Embryonic facial prominence (tissue), 1 donor: ENCODE data around the gene LETM1.

Source experiments
- DNase-seq: peaks from one replicate; pipeline ENCODE4 v3.0.0-alpha.2; 2016; ENCODE audit errors: extremely low spot score

Gene LETM1

DNA sequence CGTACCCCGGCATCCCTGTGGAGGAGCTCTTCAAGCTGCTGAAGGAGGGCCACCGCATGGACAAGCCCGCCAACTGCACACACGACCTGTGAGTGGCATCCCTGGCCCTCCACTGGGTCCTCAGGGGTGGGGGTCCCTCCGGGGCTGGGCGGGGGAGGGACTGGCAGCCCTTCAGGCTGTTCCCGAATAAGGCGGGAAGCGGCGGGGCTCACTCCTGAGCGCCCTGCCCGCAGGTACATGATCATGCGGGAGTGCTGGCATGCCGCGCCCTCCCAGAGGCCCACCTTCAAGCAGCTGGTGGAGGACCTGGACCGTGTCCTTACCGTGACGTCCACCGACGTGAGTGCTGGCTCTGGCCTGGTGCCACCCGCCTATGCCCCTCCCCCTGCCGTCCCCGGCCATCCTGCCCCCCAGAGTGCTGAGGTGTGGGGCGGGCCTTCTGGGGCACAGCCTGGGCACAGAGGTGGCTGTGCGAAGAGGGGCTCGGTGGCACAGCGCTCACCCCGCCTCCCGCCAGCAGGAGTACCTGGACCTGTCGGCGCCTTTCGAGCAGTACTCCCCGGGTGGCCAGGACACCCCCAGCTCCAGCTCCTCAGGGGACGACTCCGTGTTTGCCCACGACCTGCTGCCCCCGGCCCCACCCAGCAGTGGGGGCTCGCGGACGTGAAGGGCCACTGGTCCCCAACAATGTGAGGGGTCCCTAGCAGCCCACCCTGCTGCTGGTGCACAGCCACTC is 49.2 kb downstream of the LETM1 start:
- DNase-seq = no peak

- DNase-seq = no peak
These were observed 49.8 kb downstream of the LETM1 start for GRCh38 chr4:1806223-1806564.

DNA sequence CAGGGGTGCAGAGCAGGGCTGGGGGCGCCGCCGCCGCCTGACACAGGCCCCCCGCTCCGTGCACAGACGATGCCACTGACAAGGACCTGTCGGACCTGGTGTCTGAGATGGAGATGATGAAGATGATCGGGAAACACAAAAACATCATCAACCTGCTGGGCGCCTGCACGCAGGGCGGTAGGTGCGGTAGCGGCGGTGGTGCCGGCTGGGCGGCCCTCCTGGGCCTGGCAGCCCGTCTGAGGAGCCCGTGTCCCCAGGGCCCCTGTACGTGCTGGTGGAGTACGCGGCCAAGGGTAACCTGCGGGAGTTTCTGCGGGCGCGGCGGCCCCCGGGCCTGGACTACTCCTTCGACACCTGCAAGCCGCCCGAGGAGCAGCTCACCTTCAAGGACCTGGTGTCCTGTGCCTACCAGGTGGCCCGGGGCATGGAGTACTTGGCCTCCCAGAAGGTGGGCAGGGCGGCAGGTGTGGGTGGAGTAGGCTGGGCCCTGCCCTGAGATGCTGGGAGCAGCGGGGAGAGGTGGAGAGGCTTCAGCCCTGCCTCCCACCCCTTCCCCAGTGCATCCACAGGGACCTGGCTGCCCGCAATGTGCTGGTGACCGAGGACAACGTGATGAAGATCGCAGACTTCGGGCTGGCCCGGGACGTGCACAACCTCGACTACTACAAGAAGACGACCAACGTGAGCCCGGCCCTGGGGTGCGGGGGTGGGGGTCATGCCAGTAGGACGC is 50.3 kb downstream of the LETM1 start:
- no peak for DNase-seq

DNA sequence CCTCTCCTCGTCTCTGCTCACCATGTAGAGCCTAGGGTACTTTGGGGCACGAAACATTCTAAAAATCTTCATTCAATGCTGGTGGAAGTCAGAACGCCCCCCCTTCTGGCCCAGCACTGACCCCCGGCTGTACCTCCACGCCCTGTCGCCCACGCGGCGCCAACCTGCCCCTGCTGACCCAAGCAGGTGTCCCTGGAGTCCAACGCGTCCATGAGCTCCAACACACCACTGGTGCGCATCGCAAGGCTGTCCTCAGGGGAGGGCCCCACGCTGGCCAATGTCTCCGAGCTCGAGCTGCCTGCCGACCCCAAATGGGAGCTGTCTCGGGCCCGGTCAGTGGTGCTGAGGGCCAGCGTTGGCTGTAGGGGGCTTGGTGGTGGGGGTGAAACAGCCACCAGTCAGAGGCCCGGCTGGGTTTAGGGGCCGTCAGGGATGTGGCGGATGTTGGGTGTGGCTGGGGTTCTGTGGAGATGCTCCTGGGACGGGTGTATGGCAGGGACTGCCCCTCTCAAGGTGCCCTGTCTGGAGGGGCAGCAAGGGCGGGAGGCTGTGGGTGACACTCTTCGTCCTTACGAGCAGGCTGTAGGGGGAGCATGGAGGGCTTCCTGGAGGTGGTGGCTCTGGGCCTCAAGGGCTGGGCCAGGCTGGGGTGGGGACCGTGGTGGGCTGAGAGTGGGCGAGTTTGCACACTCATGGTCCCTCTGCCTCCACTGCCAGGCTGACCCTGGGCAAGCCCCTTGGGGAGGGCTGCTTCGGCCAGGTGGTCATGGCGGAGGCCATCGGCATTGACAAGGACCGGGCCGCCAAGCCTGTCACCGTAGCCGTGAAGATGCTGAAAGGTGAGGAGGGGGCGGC is 51.1 kb downstream of the LETM1 start:
- DNase-seq = no peak

DNA sequence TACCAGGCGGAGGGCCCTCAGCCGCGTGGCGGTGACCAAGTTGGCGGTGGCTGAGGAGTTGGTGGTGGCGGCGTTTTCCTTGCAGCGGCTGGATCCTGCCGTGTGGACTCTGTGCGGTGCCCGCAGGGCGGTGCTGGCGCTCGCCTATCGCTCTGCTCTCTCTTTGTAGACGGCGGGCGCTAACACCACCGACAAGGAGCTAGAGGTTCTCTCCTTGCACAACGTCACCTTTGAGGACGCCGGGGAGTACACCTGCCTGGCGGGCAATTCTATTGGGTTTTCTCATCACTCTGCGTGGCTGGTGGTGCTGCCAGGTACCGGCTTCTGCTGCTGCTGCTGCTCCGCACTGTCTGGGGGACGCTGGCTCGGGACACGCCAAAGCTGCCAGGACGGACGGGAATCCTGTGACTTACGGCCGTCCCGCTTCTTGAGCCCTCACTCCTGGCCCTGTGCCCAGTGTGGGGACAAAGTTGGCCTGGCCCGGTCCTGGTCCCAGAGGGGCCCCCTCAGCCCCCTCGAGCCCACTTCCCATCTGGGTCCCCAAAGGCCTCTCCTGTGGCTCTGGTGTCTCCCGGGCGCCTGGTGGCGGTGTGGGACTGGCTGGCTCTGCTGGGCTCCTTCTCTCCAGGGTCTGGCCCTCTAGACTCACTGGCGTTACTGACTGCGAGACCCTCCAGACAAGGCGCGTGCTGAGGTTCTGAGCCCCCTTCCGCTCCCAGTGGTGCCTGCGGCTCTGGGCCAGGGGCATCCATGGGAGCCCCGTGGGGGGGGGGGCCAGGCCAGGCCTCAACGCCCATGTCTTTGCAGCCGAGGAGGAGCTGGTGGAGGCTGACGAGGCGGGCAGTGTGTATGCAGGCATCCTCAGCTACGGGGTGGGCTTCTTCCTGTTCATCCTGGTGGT is 52.2 kb downstream of the LETM1 start:
- no peak for DNase-seq

GRCh38 chr4:1802720-1803522 is 53.0 kb downstream of the LETM1 start:
- DNase-seq = no peak

DNA sequence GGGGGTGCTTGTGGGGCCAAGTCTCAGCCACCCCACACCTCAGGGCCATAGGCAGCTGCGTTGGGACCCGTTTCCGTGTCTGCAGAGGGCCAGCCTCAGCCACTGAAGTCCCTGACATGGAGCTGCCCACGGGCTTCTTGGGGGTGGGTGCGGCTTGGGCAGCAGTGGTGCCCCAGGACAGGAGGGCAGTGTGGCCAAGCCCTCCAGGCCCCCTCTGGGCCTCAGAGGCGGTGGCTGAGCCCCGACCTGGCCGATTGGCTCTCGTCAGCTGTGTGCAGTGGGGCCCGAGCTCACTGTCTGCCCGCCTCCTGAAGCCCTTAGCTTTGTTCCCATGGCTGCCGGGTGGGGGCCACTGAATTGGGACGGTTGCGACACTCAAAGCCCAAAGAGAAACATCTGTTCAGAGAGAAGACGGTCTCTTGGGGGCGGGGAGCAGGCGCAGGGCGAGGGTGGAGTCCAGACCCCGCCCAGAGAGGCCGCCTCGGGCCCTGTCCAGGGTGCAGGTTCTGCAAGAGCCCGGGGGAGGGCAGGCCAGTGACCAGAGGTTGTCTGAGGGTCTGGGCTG is 53.7 kb downstream of the LETM1 start:
- DNase-seq = no peak

DNA sequence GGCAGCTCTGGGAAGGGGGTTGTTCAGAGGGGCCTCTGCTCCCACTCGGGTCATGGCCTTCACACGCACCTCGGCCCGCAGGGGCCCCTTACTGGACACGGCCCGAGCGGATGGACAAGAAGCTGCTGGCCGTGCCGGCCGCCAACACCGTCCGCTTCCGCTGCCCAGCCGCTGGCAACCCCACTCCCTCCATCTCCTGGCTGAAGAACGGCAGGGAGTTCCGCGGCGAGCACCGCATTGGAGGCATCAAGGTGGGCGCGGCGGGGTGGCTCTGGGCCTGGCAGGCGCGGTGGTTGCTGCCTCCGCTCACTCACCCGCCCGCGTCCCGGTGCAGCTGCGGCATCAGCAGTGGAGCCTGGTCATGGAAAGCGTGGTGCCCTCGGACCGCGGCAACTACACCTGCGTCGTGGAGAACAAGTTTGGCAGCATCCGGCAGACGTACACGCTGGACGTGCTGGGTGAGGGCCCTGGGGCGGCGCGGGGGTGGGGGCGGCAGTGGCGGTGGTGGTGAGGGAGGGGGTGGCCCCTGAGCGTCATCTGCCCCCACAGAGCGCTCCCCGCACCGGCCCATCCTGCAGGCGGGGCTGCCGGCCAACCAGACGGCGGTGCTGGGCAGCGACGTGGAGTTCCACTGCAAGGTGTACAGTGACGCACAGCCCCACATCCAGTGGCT is 54.5 kb downstream of the LETM1 start:
- DNase-seq = no peak

- DNase-seq = no peak
These were observed 55.2 kb downstream of the LETM1 start for GRCh38 chr4:1800805-1801204.

GRCh38 chr4:1799387-1800375 is 56.3 kb downstream of the LETM1 start:
- no peak for DNase-seq

DNA sequence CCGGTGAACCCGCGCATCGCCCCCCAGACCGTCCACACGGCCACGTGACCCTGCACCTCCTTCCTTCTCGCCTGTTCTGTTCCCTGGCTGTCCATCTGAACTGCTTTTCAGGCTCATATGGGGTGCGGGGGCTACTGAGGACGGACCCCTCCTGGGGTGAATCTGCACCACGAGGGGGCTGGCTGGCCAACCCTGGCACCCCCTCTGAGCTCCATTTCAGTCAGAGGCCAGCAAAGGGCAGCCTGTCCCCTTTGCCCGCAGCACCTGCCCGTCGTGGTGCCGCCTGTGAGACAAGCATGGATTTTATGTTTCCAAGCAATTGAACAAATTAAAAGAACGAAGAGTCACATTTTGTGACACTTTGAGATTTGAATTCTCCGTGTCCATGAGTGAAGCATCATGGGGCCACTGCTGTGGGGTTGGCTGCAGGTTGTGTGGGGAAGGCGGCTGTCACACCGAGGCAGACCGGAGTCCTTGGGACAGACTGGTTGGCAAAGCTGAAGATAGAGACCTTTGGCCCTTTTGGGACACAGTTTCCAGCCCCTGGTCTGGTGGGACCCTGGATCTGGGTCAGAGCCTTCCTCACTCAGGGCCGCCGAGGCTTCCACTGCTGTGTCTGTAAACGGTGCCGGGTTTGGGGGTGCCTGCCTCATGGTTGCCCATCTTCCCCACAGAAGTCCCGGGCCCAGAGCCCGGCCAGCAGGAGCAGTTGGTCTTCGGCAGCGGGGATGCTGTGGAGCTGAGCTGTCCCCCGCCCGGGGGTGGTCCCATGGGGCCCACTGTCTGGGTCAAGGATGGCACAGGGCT is 57.2 kb downstream of the LETM1 start:
- DNase-seq = no peak

- DNase-seq = no peak
These were observed 57.9 kb downstream of the LETM1 start for GRCh38 chr4:1797861-1798579.

- no peak for DNase-seq
These were observed 58.6 kb downstream of the LETM1 start for GRCh38 chr4:1797298-1797860.

DNA sequence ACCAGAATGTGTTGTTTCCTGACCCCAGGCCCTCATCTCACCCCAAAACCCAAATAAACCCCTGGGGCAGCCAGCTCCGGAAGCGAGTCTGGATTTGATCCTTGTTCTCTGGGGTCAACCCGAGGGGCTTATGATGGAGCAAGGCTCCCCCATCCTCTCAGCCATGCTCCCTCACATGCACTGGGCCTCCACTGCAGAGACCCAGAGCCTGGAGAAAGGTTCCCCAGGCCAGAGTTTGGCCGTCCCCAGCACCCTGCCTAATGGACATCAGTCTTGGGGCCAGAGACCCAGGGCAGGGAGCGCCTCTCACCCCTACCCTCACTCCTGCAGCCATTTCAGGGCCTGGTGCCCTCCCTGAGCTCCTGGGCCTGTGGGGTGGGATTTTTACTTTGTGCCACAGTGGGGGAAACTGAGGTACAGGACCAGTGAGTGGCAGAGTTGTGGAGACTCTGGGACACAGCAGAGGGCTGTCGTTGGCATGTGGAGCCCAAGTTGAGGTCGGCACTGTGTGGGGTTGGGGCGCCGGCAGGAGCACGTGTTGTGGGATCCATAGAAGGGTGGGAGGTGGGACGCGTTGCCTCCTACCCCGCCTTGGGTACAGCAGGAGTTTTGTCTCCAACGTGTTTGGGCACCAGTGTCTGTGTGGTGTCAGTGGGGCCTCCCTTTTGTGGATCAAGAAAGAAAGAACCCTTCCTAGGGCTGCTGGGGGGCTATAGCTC is 59.3 kb downstream of the LETM1 start:
- no peak for DNase-seq

GRCh38 chr4:1795299-1796195 is 60.4 kb downstream of the LETM1 start:
- DNase-seq = no peak
